Pancreas (tissue), 10 donors: Measurements from ENCODE around the gene ZBTB20. TPM values are rescaled to one million over a fixed set of nuclear protein-coding genes. Genes with fewer than 3 reads are reported as not detected.
A peak's percentile ranks its signal among the peaks of the same experiment; 100 is the strongest.

Experiments used
- ATAC-seq, 4 donors: fragments of 200-7000 bp; cut with Tn5 transposase; one replicate each; pipeline versions ENCODE4 v1.8.0 to v1.9.1; 2020; ENCODE audit warnings: mild to moderate bottlenecking in 4 of 4, moderate library complexity in 4 of 4
- DNase-seq, 6 donors: peaks; one replicate each; pipeline ENCODE4 v3.0.0-alpha.2; 2020
- FAIRE-seq: peaks from 2 replicates; lab custom pipeline; 2012; peaks lifted over from hg19 to GRCh38; lab: Jason Lieb, UNC
- H3K27ac ChIP-seq, 4 donors: fragments of 200-600 bp; sonication (generic); 1 replicate in 3 of 4; 2 replicates in 1 of 4; pipeline versions ENCODE4 v1.5.0 to v1.8.0; 2020
- H3K27me3 ChIP-seq, 4 donors: fragments of 200-600 bp; one replicate each; pipeline ENCODE4 v1.8.0; 2021
- H3K36me3 ChIP-seq, 3 donors: fragments of 200-600 bp; sonication (generic) in 1 of 3; one replicate each; pipeline versions ENCODE4 v1.5.0 to v1.8.0; 2020 to 2021
- H3K4me1 ChIP-seq, 3 donors: fragments of 200-600 bp; one replicate each; pipeline ENCODE4 v1.8.0; 2021
- H3K4me3 ChIP-seq, 4 donors: fragments of 200-600 bp; sonication (generic) in 2 of 4; one replicate each; pipeline versions ENCODE4 v1.5.0 to v1.8.0; 2020 to 2021
- H3K9me3 ChIP-seq, 4 donors: fragments of 200-600 bp; one replicate each; pipeline ENCODE4 v1.8.0; 2021
- WGBS, 2 donors: extraction: QIAGEN DNeasy Blood & Tissue Kit; methylation state at CpG; one replicate each; pipeline ENCODE4 v1.1.7; 2013; 5-methylcytosine and 5-hydroxymethylcytosine counted together
- intact Hi-C, 3 donors: fragments of 100-400 bp; cut with DNase I; formaldehyde crosslinking; loops; one replicate each; pipeline versions ENCODE4 v1.11.1 to v1.14.2; 2022
- polyA plus RNA-seq, 2 donors: library from polyadenylated mRNA; stranded (reverse); fragments of 200-250 nt; gene quantifications; one replicate each; pipeline ENCODE4 v1.2.3, GENCODE V29; 2013
- total RNA-seq, 6 donors: library from RNA; stranded (reverse); fragmentation: NEBNext Ultra II Directional in 4 of 6; extraction: Animal tissue kit (Norgen Biotek cat#: 25700) in 4 of 6; gene quantifications; one replicate each; pipeline versions ENCODE4 v1.2.1 to v1.2.4, GENCODE V29; 2021 to 2023
- TF ChIP-seq, protein P1 (sequence below), 4 donors: fragments of 200-600 bp; sonication (generic) in 3 of 4; IDR thresholded peaks; one replicate each; pipeline versions ENCODE4 v1.5.0 to v1.8.0; 2021; ENCODE audit warnings: antibody characterized with exemption in 4 of 4
- donor health status: healthy with polysubstance abuse.
- donor health status: DM: no; HTN: no; CAD: no; lungs with moderate emphysema.
- donor health status: DM: no; HTN: no; CAD: no.
- donor health status: control.
- donor health status: control.
- donor health status: Bipolar disorder and iron deficiency.
- donor health status: DM: yes; HTN: yes; CAD: no.
- donor health status: DM: no; HTN: no; CAD: no.
- donor health status: DM: no; HTN: no; CAD: no.
- donor health status: DM: yes; HTN: yes; CAD: no.

Gene ZBTB20
- total and polyA plus RNA-seq, 8 donors = 1.3 to 81.5 (median 43.7) TPM

GRCh38 chr3:114411811-114412803 is 735.0 kb downstream of the ZBTB20 start:
- WGBS, 2 donors = 71 to 79% methylated on average over 9 of the region's 9 CpGs
- Histone ChIP-seq H3K36me3 (no peaks in the 10 kb centered on the region), H3K4me1 (peaks cover 8 to 15% (median 10%) of the 10 kb centered on the region in 3 donors), H3K27ac (no peak overlapping the region), H3K27me3 (no peaks in the 10 kb centered on the region), H3K9me3 (no peaks in the 10 kb centered on the region), H3K4me3 (no peak overlapping the region)
- FAIRE-seq (no peak), DNase-seq (peak in 1 of 6 donors; percentile 13), ATAC-seq (peak; percentile 51 to 71 (median 66))
- intact Hi-C loops = no loop called here
- TF ChIP-seq, protein P1, sequence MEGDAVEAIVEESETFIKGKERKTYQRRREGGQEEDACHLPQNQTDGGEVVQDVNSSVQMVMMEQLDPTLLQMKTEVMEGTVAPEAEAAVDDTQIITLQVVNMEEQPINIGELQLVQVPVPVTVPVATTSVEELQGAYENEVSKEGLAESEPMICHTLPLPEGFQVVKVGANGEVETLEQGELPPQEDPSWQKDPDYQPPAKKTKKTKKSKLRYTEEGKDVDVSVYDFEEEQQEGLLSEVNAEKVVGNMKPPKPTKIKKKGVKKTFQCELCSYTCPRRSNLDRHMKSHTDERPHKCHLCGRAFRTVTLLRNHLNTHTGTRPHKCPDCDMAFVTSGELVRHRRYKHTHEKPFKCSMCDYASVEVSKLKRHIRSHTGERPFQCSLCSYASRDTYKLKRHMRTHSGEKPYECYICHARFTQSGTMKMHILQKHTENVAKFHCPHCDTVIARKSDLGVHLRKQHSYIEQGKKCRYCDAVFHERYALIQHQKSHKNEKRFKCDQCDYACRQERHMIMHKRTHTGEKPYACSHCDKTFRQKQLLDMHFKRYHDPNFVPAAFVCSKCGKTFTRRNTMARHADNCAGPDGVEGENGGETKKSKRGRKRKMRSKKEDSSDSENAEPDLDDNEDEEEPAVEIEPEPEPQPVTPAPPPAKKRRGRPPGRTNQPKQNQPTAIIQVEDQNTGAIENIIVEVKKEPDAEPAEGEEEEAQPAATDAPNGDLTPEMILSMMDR (IDR thresholded peaks at IDR 0.05) = no peak

DNA sequence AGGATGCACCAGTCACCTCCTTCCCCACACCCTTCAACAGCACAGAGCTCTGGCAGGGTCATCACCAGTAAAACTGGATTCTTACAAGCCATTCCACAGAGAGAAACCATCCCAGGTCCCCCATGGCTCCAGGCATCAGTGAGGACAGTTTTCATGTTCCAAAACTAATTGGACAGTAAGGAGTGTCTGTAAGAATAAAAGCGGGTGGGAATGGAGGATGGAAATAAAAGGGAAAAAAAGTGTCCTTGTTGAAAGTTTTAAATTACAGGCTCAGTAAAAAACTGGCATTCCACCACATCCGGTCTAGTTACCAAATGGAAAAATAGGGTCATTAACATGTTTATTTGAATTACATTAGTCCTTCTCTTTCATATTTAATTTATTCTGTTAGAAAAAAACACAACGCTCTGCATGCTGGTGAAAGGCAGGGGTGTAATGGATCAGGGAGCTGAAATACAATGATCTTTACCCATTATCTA is 735.9 kb downstream of the ZBTB20 start:
- Histone ChIP-seq H3K4me1 (peaks cover 8 to 19% (median 10%) of the 10 kb centered on the region in 3 donors), H3K9me3 (no peaks in the 10 kb centered on the region), H3K36me3 (no peaks in the 10 kb centered on the region), H3K27ac (no peak overlapping the region), H3K27me3 (no peaks in the 10 kb centered on the region), H3K4me3 (no peak overlapping the region)
- no peak for DNase-seq
- TF ChIP-seq, protein P1 (IDR thresholded peaks at IDR 0.05) = no peak
- 85 to 87% methylated on average over 3 of the region's 3 CpGs for WGBS, 2 donors
- ATAC-seq = no peak
- intact Hi-C loops = no loop called here
- FAIRE-seq = no peak

- intact Hi-C loops = no loop called here
- Histone ChIP-seq H3K9me3 (no peaks in the 10 kb centered on the region), H3K4me3 (no peak overlapping the region), H3K27ac (peak overlapping the region in 3 of 4 donors; percentile 6 to 63 (median 51)), H3K27me3 (no peaks in the 10 kb centered on the region), H3K36me3 (no peaks in the 10 kb centered on the region), H3K4me1 (peaks cover 10 to 19% (median 13%) of the 10 kb centered on the region in 3 donors)
- TF ChIP-seq, protein P1 (IDR thresholded peaks at IDR 0.05) = no peak
- WGBS, 2 donors = 42 to 46% methylated on average over 17 of the region's 17 CpGs
- DNase-seq (peak in 1 of 6 donors; percentile 7), FAIRE-seq (no peak), ATAC-seq (peak; percentile 36 to 79 (median 60))
These were observed 738.1 kb downstream of the ZBTB20 start for GRCh38 chr3:114408736-114409670.

- intact Hi-C loops = no loop called here
- Histone ChIP-seq H3K4me1 (peaks cover 4 to 12% (median 5%) of the 10 kb centered on the region in 3 donors), H3K36me3 (no peaks in the 10 kb centered on the region), H3K27ac (no peak overlapping the region), H3K27me3 (no peaks in the 10 kb centered on the region), H3K9me3 (no peaks in the 10 kb centered on the region), H3K4me3 (no peak overlapping the region)
- TF ChIP-seq, protein P1 (IDR thresholded peaks at IDR 0.05) = no peak
- FAIRE-seq (no peak), ATAC-seq (no peak), DNase-seq (no peak)
- WGBS, 2 donors = 89 to 92% methylated on average over 3 of the region's 3 CpGs
These were observed 740.2 kb downstream of the ZBTB20 start for GRCh38 chr3:114406922-114407321.
